ENCODE results near the gene UNC93B1. TPM values are rescaled to one million over a fixed set of nuclear protein-coding genes. Genes with fewer than 3 reads are reported as not detected.

Gene UNC93B1
- total RNA-seq, 1 experiment from 2014 or later = 197 TPM

DNA sequence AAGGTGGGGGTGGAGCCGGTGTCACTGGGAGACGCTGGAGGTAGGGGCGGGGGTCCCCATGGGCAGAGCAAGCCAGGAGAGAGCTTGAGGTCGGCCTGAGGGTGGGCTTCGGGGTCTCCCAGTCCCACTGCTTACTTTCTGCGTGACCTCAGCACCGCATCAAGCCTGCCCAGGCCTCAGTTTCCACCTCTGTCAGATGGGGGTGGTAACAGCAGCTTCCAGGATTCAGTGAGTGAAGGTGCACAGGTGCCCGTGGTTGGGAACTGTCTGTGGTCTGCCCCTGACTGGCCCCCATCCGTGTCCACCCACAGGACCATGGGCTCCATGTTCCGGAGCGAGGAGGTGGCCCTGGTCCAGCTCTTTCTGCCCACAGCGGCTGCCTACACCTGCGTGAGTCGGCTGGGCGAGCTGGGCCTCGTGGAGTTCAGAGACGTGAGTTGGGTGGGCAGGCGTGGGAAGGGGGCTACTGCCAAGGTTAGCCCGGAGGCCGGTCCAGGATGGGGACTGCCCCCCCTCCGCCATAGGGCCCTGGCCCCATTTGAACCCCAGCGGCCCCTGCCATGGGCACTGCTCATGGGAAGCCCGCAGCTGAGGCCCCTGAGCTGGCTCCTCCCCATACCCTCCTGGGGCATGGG, 37.2 kb upstream of the UNC93B1 start:
- DNase-seq (ENCODE audit: low spot score) = no peak

DNA sequence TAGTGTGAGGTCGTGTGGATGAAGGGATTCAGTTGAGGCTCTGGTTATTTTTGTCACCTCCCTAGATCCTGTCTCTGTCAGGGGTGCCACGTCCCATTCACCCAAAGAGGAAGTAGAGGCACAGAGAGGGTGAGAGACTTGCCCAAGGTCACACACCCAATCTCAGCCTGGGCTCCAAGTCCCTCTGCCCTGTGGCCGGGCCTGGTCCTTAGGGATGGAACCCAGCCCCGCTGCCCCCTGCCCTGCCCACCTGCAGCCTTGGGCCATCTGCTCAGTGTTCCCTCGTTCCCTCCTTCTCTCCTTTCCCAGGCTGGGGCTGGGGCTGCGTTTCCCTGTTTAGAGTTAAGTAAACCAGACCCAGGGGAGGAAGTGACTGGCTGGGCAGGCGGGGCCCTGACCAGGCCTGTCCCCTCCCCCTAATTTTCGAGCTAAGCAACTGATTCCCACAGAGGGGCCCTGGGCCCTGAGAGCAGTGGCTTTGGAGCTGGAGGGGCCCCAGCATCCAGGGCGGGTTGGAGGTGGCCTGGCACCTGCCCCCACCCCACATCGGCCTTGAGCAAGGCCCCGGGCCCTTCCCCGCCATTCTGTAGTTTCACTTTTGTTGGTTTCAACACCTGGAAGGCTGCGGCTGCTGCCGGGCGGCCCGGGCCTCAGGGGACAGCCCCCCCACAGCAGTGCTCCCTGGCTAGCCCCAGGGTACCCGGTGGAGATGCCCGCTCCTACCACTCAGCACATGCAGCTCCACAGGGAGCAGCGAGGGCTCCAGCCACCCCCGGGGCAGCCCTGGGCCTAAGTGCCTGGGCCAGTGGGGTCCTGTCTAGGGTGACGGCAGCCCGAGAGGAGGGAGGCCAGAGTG, 36.4 kb upstream of the UNC93B1 start:
- no peak for DNase-seq (ENCODE audit: low spot score)

DNA sequence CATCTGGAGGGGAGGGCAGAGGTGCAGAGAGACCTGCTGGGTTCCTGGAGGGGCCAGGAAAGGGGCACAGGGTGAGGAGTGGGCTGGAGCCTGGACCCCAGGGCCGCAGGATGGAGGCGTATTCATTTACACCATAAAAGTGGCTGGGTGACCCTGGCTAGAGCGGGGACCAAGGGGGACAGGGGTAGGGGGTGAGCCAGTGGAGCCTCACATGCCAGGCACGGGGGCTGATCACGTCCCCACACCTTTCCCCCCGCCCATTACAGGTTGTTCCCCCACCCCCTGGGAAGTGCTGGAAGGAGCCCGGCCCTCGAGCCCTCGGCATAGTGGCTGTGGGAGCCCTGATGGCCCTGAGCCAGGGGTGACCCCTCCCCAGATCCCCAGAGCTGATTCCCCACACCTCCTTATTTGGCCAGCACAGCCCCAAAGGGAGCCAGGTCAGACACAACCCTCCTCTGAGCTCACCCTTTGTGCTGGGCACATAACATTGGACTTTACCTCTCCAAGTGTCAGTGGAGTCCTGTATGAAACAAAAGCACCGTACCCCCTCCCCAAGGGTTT, 35.7 kb upstream of the UNC93B1 start:
- no peak for DNase-seq (ENCODE audit: low spot score)

DNA sequence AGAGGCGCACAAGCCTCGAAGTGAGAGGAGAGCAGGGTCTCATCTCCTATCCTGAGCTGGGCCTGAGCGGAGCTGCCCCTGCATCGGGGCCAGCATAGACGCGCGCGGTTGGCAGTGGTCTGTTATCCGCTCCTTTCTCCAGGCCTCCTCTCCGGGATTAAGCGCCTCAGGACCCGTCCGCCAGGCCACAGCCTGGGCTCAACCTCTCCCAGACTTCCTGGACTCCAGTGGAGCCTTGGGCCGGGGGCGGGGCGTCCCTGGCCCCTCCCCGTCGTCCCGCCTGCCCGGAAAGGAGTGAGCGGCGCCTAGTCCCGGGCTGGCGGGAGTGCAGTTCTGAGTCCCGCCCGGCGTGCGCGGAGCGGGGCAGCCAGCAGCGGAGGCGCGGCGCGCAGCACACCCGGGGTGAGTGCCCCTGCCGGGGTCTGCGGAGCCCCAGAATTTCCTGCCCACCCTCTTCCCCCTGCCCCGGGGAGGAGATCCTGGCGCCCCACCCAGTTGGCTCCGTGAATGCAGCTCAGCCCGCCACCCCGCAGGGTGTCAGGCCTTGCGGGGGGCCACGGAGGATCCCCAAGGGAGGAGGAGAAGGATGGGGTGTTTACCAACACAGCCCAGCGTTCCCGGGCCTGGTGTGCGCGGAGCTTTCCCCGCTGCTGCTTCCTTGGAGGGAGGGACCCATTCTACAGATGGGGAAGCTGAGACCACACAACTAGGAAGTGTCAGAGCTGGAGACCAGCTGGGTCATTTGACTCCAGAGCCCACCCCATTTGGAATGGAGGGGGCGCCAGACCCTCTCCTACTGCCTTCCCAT, 35.0 kb upstream of the UNC93B1 start, which contains the start of gene TCIRG1:
TCIRG1 (plus strand) TSS at position 308 of the 808 bp plus-strand sequence. CDS start 2,247 bp downstream, outside the sequence.
- DNase-seq (ENCODE audit: low spot score) = peak; percentile 90

DNA sequence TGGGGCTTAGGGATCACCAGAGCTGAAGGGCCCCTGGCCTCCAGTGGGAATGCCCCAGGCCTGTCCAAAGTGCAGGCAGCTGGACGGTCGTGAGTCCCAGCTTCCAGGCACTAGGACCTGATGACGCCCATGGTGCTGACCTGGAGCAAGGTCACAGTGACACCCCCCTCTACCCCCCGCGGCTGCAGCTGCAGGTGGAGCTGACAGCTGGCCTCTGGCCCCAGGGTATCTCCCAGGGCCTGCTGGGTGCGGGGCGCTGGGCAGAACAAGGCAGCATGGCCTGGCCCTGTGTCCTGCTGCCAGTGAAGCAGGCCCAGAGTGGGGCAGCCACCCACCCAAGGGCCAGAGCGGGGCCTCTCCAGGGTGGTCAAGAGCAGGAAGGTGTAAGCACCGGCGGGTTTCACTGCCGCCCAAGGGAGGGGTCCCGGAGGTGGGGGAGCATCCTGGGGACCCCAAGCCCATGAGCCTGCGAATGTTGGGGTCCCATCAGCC, 34.4 kb upstream of the UNC93B1 start:
- no peak for DNase-seq (ENCODE audit: low spot score)

DNA sequence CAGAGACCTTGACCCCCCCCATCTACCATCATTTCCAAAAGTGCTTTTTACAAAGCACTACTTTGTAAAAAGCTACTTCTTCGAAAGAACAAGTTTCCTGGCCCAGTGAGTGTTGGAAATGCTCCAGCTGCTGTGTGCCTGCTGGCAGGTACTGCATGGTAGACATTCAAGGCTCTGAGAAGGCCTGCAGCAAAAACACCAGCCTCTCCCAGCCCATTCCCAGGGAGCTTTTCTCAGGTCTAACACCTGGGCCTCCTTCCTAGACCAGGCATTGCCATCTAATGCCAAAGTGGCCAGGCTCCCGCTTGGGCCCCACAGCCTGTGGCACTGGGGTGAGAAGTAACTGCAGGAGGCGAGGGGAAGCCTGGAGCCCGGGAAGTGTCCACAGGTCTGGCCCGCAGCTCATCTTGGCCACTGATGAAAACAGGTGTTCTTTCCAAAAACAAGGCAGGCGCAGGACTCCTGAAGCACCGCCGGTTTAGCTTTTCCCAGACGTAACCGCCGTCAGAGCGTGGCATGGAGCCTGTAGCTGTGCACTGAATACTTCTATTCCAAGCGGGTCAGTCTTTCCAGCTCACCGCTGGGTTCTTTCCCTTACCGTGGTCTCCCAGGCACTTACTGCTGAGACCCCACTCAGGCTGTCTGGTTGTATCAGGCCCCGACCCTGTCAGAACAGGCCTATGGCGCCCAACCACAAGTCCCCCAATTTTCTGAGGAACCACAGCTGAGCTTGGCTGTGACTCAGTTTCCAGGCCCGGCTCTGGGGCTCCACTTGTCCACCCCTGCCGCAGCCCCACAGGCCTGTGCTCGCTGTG, 33.7 kb upstream of the UNC93B1 start:
- no peak for DNase-seq (ENCODE audit: low spot score)

DNA sequence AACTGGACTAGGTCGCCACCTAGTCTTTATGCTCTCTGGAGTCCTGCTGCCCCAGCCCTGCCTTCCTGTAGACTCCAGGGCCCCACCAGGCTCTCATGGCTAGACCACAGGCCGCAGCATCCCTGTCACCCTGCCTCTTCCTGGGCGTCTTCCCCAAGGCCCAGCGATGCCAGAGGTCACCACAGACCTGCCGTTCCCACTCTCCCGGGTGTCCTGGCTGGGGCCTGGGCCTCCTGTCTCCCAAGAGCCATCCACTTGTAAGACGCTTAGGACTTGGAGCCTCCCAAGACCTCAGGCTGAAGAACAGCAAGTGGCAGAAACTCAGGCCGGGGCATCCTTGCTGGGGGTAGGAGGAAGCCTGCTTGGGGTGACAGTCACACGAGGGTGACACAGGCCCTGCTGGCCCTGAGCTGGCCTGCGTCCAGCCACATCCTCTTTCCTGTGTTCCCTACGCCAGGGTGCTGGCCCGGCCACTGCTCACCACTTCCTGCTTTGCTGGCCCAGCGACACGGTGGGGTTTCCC, 32.9 kb upstream of the UNC93B1 start:
- no peak for DNase-seq (ENCODE audit: low spot score)

DNA sequence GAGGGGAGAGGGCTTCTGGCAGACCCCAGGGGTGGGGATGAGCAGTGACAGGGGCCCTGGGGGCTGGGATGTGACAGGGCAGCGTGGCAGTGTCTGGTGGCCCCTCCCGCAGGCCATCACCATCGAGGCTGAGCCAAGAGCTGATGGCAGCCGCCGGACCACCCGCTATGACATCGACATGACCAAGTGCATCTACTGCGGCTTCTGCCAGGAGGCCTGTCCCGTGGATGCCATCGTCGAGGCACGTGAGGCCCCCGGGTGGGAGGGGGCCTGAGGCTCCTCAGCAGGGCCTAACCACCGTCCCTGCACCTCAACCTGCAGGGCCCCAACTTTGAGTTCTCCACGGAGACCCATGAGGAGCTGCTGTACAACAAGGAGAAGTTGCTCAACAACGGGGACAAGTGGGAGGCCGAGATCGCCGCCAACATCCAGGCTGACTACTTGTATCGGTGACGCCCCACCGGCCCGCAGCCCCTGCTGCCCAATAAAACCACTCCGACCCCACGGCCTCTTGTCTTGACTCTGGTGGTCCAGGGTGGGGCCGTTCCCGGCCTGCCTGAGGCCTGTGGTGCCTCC, 32.3 kb upstream of the UNC93B1 start:
- DNase-seq (ENCODE audit: low spot score) = no peak

DNA sequence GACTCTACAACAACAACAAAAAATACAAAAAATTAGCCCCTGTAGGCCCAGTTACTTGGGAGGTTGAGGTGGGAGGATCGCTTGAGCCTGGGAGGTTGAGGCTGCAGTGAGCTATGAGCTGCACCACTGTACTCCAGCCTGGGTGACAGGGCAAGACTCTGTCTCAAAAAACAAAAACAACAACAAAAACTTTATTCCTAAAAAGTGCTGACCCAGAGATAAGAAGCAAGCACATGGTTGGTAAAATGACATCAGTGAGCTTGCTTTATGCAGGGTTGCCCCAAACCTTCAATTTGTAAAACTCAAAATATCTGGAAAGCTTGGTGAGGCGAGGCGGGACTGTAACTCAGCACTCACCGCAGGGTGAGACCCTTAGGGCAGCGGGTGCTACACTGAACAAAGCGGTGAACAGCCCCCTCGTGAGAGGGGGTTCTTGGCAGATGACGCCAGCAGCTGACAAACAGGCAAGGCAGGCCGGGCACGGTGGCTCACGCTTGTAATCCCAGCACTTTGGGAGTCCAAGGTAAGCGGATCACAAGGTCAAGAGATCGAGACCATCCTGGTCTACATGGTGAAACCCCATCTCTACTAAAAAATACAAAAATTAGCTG, 31.5 kb upstream of the UNC93B1 start:
- no peak for DNase-seq (ENCODE audit: low spot score)

DNA sequence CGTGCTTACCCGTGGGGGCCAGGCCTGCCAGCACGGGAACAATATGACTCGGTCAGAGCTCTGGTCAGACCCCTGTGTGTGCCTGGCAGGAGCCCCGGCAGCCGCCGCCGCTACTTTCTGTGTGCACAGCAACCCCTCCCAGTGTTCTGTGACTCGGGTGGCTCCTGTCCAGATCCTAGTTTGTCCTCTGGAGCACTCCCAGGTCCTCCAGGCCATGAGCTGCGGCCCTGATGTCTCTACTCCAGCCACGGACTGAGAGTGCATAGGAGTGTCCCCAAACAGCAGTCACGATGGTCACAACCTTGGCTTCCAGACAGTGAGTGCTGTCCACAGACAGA, 29.8 kb upstream of the UNC93B1 start:
- no peak for DNase-seq (ENCODE audit: low spot score)

DNA sequence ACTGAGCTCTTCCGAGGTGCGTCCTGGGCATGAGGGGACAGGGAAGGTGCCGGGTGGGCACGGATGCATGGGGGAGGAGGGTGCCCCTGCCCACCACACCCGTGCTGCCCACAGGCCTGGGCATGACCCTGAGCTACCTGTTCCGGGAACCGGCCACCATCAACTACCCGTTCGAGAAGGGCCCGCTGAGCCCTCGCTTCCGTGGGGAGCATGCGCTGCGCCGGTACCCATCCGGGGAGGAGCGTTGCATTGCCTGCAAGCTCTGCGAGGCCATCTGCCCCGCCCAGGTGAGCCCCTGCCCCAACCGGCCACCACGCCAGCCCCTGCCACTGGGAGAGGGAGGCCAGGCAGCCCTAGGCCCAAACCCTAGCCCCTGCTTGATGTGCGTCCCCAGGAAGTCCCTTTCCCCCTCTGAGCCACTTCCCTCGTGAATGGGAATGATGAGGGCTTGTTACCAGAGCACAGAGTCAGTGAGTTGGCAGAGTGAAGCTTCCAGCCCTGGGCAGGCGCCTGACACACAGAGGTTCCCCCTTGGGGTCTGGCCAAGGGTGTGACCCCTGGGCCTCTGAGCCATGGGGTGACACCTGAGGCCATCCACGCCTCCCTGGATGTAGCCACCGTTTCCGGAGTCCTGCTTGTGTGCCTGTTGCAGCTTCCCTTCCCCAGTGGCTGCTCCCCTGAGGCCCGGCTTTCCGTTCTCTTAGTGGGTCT, 29.3 kb upstream of the UNC93B1 start:
- no peak for DNase-seq (ENCODE audit: low spot score)

DNA sequence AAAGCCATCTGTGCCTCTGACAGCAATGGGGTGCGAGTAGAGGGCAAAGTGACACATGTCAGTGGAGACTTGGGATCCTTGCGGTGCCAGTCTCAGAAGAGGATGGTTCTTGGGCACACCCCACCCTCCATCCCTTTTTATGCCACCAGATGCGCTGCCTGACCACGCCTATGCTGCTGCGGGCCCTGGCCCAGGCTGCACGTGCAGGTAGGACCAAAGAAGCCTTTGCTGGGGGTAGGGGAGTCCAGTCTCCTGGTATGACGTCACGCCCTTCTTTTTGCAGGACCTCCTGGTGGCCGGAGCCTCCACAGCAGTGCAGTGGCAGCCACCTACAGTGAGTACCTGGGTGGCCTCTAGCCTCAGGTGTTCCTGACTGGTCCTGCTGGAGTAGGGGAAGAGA, 28.1 kb upstream of the UNC93B1 start:
- DNase-seq (ENCODE audit: low spot score) = no peak

DNA sequence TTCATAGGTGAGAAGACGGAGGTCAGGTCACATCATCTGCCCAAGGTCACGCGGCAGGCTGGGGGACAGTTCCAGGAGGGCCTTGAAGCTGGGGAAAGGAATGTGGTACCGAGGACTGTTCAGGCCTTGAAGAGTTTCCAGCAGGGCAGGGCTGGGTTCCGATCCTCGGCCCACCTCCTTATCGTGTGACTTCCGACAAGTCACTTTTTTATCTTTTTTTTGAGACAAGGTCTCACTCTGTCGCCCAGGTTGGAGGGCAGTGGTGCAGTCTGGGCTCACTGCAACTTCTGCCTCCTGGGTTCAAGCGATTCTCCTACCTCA, 27.2 kb upstream of the UNC93B1 start:
- no peak for DNase-seq (ENCODE audit: low spot score)

DNA sequence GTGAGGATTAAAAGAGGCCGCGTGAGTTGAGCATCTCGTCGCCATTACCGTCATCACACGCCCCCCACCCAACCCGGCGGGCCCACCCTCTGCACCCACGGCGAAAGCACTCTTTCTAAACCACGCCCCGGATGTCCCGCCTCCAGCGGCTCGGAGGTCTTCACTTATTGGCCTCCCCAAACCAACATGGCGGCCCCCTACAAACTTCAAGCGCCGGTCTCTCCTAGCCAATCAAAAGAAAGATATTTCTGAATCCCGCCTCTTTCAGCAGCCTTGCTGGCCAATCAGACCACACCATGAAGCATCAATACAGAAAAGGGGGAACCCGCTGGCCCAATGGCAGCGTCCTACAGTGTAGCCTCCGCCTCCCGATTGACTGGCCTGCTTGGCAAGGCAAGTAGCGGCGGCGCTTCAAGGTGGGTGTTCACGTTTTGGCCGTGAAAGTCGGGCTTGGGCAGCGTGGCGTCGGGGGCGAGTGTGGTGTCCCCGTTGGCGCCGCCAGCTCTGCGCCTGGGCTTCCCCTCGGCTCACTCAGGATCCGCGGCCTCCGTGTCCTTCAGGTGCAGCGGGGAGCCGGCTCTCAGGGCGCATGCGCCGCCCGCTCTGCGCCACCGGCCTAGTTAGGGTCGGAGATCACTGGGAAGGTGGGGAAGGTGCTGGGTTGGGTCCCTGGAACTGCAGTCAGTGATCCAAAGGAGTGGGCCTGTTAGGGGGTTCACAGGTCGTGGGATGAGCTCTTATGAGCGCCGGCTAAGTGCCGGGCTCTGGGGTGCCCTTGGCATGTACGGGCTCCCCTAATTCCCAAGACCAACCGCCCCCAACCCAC, 26.6 kb upstream of the UNC93B1 start, which contains the start of gene NDUFS8:
NDUFS8 (plus strand) TSS at position 364 of the 826 bp plus-strand sequence. CDS start 1,471 bp downstream, outside the sequence.
- DNase-seq (ENCODE audit: low spot score) = peak; percentile 100

DNA sequence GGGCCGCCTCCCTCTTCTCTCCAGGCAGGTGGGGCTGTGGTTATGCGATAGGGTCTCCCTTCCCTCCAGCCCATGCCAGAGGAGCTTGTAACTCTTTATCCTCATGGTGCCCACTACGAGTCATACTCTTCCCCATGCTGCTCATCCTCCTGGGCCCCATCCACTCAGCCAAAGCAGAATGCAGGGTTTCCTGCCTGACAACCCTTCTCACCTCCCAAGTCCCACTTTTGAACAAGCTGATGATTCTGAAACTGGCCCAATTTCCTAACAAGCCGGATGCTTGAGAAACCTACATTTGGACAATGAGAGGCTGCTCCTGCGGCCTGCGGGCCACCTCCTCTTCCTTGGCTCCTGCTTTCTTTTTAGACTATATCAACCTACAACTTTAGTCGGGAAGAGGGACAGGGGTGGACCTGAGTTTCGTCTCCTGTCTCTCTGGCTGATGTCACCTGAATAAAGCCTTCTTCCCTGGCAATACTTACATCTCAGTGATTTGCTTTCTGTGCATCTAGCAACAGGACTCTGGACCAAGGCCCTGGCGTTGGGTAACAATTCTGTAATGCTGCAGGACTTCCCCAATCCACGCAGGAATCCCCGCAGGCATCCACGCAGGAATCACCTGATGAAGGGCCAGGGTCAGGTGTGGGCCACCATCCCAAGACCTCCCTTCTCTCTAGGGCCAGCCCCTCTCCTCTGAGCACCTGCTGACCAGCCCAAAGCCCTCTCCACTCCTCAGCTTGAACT, 25.1 kb upstream of the UNC93B1 start:
- no peak for DNase-seq (ENCODE audit: low spot score)

DNA sequence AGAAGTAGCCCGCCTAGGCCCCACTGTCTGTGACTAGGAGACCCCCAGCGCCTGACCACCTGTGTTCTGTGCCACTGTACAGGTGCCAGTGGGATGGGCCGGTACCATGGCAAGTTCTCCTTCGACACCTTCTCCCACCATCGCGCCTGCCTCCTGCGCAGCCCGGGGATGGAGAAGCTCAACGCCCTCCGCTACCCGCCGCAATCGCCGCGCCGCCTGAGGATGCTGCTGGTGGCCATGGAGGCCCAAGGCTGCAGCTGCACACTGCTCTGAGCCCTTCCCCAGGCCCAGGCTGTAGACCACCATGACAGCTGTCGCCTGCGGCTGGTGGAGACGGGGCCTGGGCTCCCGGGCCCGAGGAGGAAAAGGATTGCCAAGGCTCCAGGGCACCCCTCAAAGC, 23.8 kb upstream of the UNC93B1 start:
- DNase-seq (ENCODE audit: low spot score) = no peak

DNA sequence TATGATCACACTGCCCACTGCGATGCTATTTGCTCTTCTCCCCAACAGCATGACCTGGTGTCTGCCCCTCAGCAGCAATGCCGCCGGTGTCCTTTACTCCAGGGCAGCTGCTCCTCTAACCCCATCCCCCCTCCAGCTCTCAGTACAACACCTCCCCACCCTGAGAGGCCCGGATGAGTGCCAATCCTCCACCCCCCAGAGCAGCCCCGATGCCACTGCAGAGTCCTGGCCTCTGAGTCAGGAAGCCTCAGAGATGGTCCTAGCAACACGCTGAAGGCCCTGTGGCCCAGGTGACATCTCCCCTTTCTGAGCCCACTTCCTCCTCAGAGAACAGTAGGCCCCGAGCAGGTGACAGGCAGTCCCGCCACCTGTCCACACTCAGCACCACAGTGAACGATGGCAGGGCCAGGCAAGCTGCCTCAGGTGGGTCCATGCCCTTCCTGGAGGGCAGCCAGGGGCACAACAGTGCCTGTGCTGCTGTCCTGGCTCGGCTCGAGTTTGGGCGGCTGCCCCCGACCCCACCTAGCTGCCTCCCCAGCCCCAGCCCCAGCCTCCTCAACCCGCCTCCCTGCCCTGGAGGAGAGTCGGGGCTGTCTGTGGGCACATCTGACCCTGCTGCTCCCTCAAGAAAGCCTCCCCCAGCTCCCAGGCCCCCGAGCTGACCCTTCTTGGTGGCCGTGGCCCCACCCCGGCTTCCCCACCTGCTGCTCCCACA, 22.7 kb upstream of the UNC93B1 start:
- DNase-seq (ENCODE audit: low spot score) = no peak
